H4 (cell line): ENCODE results near the gene SLC17A7. TPM values are rescaled to one million over a fixed set of nuclear protein-coding genes. Genes with fewer than 3 reads are reported as not detected.

Source experiments
- DNase-seq: peaks from one replicate; pipeline ENCODE4 v3.0.0-alpha.2; 2015; ENCODE audit warnings: low spot score
- total RNA-seq: library from RNA; depleted of rRNA; stranded (reverse); fragments of >200 nt; shearing (Covaris generic); gene quantifications from 2 replicates; pipeline ENCODE4 v1.2.3, GENCODE V29; 2014

SLC17A7 gene
- total RNA-seq, 1 experiment from 2014 or later = 0.45 TPM

DNA sequence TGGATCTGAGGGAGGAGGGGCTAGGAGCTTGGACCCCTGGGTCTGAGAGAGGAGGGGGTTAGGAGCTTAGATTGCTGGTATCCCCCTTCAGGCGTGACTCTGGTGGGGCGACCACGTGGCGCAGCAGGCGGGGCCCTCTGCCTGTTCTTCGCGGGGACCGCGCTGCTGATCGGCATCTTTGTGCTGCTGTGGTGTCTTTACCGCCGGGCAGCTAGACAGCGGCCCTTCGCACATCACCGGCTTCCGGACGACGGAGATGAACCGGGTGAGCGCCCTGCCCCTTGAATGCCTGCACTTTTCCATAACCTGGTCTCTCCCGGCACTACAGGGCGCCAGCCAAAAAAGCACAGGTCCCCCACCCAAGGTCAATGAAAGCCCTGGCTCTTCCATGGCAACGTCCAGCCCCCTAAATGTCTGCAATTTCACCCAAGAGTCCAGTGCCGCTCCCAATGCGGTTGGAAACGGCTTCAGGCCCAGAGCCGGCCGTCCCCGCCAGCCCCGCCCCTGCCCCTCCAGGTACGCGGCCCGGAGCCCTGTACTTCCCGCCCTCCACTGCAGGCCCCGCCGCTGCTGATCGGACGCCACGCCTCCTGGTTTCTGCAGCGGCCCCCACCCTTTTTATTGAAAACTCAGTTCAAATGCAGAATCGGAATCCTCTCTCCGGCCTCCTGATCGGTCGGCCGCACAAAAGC is 13.3 kb downstream of the SLC17A7 start:
- no peak for DNase-seq

DNA sequence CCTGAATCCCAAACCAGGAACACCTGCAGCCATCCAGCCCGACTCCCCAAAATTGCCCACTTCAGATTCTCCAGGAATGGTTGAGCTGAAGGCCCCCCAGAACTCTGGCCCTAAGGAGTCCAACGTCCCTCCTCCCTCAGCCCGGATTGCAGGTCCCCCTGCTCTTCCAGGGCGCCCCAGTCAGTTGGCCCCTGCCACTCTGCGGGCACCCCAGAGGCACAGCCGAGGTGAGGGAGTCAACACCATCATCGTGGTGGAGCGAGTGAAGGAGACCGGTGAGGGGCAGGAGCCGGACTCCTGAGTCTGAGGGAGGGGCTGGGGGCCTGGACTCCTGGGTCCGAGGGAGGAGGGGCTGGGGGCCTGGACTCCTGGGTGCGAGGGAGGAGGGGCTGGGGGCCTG is 14.0 kb downstream of the SLC17A7 start:
- no peak for DNase-seq

DNA sequence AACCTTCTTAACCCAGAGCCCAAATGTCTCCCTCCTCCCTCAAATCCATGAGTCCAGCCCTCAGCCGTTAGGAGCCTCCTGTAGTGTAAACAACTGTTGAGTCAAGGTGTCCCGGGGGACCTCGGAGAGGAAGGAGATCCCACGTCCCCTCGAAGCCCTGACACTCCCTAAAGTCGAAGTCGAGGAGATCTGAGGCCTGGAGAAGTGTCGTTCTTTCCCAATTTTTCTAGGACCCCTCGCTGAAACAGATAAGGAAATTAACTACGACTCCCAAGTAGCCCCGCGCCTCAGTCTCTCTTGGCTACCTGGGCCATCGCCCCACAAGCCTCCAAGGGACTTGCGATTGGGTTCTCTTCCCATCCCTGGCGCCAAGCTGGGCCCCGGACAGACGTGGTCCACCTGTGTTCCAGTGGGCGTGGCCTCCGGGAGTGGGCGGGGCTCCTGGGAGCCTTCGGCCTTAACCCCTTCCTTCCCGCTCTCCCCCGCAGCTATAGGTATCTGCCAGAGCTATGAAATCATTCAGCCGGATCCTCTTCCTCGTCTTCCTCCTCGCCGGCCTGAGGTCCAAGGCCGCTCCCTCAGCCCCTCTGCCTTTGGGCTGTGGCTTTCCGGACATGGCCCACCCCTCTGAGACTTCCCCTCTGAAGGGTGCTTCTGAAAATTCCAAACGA is 15.3 kb downstream of the SLC17A7 start:
- DNase-seq = no peak

DNA sequence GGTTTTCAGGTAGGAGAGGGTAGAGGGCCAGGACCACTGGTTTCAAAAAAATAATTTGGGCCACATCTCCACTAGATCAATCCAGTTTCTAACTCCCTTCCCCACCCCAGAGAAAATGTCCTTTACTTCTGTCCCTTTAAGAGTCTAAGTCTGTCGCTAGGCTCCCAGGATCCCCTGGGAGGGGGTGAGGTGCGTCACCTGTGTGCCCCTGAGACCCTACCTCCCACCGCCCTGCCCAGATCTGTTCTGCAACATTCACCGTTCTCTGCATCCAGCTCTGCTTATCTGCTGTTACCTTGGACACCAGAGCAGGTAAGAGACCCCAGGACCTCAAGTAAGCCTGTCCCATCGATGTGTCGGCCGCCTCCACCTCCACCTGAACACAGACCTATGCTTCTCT is 16.1 kb downstream of the SLC17A7 start, which contains the start of gene GFY:
Gene GFY, plus strand, starts transcription at position 211 of the 400 bp plus-strand sequence. CDS start 1,043 bp downstream, outside the sequence.
- DNase-seq = no peak

DNA sequence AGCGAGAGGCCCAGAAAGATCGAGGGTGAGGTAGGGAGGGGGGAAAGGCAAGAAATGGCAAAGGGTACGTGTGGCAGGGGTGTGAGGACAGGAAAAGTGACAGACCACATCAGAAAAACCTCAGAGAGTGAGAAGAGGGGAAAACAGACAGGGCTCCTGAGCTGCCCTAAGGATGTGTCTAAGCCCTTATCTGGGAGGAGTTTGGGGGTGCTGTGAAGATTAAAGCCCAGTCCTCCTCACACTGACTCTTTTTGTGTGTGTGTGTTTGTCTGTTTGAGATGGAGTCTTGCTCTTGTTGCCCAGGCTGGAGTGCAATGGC is 17.4 kb downstream of the SLC17A7 start:
- DNase-seq = no peak

DNA sequence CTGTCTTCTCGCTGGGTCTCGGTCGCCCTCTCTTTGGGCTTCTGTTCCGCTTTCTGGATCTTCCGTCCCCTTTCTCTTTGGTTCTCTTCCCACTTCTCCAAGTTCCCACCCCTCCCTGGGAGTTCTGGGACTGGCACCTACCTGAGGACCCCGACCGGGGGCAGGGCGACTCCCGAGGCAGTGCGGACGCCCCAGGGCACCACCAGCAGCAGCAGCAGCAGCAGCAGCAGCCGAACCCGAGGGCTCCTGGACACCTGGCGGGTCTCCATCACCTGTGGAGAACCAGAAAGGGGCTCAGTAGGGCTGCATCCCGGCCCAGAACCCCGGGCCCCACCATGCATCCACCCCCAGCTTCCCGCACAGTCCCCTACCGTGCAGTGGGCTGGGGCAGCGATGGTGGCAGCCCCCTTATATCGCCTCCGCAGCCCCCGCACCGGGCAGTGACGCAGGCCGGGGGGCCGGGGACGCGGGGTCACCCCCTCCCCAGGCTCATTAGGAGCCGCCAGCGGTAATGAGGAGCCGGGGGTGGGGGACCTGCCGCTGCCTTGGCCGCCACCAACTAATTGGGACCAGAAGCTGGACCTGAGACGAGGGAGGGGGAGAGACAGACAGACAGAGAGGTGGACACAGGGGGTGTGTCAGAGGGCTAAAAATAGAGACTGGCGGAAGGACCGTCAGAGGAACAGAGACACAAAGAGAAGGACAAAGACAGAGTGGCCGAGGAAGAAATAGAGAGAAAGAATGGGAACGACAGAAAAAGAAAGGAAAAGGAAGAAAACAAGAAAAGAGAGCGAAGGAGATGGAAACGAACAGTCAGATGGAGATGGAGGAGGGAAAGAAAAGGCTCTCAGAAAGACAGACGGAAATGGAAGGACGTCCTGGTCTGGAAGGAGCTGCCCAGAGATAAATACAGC is 18.0 kb downstream of the SLC17A7 start, which contains the start of gene PTH2:
Gene PTH2, minus strand, starts transcription at position 371 of the 914 bp plus-strand sequence. Its CDS starts 102 bp downstream, at position 269.
- DNase-seq = no peak

DNA sequence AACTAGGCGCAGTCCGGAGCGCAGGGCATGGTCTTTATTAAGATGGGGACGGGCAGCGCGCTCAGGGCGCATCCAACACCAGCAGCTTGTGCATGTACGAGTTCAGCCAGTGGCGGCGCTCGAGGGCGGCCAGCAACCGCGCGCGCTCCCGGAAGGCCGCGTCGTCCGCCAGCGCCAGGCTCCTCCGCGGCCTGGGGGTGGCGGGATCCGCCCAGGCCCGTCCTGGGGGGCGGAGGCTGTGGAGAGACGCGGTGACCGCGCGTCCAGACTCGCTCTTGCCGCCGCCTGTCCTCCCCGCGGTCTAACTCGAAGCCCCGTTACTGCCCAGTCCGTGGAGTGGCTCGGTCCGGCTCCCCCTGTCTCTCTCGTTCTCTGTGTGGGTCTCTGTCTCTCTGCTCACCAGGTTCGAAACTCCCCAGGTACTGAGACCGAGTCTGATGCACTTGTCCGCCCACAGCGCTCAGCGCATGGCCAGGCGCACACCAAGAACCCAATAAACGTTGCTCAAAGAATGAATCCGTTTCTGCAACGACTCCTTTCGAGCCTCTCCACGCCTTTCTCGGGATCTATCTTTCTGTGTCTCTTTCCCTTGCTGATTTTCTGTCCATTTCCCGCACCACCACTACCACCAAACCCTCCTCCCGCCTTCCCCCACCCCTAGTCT is 18.8 kb downstream of the SLC17A7 start:
- DNase-seq = no peak

DNA sequence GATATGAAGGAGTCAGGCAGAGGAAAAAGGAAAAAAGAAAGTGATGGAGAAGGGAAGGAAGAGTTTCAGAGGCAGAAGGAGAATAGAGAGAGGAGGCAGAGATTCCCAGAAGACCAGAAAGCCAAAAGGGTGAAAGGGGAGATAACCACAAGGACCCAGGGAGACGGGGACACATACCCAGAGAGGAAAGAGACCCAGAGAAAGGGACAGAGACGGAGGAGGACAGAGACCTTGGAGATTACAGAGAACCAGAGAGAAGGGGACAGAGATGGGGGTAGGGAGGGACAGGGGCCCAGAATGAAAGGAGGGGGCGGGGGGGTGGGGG is 19.5 kb downstream of the SLC17A7 start:
- no peak for DNase-seq

DNA sequence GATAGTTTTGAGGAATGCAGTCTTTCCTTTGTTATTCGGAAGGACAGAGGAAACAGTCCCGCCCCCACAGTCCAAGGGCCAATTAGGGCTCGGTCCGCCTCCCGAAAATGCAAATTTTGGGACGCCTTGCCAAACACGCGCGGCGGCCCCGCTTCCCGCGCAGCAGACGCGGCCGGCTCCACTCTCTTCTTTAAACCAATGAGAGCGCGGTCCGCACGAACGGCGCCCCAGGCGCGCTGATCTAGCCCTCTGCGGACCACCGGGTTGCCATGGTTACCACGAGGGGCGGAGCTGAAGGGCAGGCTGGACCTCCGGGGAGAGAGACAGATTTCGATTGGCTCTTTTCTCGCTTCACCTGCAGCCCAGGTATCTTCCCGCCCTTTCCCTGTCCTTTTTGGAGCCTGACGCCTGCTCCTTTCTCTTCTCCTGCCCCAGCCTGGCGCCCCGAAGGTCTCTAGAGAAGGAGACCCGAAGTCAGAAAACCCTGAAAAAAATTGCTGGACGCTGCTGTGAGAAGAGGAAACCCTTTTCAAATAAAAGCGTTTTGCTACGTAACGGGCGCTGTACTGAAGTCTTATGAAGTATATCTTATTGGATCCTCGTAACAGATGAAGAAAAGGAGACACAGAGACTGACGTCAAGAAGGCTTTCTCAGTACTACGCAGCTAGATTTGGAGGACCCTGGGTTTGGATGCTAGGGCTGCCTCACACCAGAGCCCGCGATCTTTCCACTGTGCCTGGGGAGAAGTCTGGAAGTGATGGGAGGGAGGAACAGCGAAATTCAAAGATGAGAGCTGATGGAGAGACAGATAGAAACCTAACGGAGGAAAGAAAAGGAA is 20.1 kb downstream of the SLC17A7 start:
- no peak for DNase-seq

DNA sequence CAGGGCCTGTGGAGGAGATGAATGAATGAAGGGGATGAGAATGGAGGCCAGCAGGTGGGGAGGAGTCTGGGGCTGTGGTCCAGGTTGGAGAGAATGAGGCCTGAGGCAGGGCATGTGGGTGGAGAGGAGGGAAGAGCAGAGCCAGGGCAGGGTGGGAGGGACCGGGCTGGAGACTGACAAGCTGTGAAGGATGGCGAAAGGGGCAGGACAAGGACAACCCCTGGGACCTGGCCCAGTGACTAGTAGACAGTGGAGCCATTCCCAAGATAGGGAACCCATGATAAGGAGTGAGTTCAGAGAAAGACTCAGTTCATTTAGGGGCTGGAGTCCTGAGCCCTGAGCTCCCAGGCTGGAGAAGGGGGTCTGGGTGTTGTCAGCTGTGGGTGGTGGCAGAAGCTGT is 21.1 kb downstream of the SLC17A7 start:
- no peak for DNase-seq

DNA sequence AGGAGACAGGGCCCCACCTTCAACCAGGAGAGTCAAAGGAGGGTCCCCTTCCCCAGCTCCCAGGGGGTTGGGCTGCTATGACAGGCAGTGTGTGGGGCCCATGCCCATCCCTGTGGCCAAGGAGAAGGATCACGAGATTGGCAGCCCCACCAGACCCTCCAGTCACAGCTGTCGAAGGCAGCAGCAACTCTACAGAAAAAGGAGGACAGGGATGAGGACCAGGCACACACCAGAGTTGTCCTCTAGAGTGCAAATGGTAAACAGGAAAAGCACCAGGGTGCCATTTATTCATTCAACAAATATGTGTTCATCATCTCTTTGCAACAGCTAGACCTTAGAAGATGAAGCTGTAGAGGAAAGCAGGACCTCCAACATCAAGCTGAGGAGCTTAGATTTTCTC is 22.2 kb downstream of the SLC17A7 start:
- DNase-seq = no peak

DNA sequence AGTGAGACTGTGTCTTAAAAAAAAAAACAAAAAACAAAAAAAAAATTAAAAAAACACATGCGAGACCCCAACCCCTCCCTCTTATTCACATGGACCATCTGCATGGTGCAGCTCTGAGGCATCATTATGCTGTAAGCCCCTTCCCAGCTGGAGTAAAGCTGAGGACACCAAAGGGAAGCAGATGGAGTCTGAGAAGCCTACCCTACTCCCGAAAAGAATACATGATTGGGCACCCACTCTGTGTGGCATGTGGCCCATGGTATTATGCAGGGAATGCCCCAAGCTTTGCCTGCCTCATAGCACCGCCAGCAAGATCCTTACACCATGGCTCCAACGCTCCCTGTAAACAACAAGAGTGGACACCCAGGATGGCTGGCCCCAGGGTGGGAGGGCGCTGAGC is 22.8 kb downstream of the SLC17A7 start:
- DNase-seq = no peak

DNA sequence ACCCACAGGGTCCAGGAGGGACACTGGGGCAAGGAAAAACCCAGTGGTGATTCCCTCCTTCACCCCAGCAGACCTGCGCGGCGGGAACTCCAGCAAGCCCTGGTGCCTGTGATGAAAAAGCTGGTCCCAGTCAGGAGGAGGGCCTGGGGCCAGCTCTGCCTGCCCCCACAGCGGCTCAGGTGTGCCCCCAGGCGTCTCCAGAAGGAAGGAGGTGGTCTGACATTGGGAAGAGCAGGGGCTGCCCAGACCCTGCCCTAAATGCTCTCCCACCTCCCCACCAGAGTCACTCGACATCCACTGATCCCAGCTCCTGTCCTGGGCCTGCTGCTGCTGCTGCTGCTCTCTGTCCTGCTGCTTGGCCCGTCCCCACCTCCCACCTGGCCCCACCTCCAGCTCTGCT is 24.2 kb downstream of the SLC17A7 start:
- no peak for DNase-seq

DNA sequence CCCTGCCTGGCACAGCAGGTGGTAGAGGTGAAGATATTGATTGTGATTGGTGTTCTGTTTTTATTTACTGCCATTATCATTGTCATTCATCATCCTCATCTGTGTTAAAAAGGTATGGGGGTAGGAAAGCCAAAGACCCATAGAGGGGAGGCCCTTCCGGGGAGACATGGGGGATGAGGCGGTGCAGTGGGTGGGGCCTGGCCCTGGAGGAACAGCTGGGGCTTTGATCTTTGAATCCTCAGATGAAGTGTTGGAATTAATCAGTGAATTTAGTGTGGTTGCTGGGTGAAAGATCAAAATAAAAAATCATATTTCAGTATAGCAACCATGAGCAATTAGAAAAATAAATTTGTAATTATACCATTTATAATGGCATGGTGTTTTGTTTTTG is 25.5 kb downstream of the SLC17A7 start:
- DNase-seq = no peak

DNA sequence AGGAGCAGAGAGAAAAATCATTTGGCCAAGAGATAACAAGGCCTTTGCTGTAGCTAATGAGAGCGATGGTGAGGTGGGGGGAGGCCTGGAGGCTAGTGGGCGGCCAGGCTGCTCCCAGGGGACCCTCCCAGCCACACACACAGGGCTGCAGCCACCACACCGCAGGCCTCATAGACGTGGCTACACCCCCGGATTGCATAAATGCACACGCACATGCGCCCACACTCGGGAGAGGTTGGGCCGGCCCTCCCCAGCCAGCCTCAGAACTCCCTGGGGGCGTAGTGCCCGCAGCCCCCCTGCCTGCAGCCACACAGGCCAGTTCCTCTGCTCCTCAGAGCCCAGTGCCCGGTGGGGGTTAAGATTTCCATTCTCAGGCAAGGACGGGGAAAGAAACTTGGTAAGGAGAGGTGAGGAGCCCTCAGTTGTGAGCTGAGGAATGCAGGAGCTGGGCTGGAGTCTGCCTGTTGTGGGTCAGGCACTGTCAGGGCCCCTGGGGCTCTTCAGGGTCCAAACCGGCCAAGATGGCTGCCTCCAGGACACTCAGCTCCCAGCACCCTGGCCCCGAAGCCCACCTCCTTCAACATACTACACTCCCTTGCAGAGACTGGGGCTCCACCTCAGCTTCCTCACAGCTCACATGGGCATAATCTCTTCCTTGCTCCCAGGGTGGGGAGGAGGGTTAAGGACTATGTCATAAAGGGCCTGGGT is 26.1 kb downstream of the SLC17A7 start:
- no peak for DNase-seq

DNA sequence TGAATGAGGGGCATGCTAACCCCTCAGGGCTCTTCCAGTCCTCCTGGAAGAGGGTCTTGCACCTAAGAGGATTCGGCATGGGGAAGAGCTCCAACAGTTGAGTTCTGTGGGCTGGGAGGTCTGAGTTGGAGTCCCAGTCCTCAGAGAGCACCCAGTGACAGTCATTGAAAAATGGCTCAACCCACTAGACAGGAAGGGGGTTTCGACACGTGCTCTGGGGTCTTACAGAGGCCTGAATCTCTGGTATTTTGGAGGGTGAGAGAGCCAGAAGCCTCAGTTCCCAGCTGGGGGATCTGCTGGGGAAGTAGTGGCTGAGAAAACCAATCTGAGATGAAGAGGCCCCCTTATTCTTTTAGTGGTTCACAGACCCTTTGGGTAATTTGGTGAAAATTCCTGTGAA is 27.1 kb downstream of the SLC17A7 start:
- no peak for DNase-seq

DNA sequence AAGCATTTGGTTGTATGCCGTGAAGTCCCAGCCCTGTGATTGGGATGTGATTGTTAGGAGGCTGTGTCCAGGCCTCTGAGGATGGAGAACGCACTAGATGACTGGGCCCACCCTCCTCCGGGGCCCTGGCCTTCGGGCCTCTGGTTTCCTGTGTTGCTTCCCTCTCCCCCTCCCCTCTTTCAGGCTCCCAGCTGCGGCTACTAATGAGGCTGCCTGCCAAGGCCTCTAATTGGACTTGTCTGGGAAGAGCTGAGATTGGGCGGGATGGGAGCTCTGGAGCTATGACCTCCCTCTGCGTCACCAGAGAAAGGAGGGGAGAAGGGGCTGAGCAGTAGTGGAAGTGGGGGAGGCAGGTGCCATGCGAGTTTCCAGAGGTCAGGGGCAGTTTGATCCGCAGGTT is 28.0 kb downstream of the SLC17A7 start:
- DNase-seq = no peak

DNA sequence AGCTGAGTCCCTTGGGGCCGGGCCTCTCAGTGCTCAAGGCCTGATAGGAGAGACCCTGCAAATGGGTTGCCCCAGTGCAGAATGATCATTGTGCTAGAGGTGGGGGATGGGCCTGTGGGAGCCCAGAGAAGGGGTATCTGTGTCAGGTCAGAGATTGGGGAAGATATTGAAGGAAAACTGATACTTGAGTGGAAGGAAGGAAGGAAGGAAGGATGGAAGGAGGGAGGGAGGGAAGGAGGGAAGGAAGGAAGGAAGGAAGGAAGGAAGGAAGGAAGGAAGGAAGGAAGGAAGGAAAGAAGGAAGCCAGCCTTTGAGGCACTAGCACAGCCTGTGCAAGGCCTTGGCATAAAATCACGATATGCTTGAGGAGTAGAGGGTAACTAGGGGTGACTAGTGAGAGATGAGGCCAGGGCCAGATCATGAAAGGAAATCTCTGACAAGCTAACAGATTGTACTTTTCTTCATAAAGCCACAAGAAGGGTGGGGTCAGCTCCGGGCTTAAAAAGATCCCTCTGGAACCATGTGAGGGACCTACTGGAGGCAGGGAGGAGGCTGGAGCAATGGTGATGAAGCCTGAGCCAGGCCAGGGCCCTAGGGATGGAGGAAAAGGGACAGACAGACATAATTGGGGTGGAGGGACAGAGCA is 29.5 kb downstream of the SLC17A7 start:
- no peak for DNase-seq

DNA sequence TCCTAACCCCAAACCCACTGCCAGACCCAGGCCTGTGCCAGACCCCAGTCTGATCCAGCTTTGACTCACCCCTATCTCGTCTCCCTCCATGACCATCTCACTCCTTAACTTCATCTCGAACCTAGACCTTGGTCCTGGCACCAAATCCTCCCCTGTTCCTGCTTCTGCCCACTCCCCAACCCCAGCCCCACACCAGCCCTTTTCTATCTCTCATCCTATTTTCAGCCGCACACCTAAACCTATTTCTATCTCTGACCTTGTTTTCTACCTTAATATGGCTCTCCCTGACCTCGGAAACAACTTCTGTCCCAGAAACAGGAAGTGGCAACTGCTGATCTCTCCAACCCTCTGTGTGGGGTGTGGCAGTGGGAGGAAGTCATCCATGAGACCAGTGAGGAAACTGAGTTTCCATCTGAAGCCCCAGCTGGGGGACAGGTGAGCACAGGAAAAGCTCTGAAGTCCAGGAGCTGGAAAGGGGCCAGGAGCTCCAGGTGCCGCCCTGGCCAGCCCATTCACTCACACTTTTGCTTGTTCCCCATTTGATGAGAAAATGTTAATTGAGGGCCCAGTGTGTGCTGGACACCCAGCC is 31.8 kb downstream of the SLC17A7 start:
- no peak for DNase-seq
